ENCODE results near the gene HSD3B2. TPM values are rescaled to one million over a fixed set of nuclear protein-coding genes. Genes with fewer than 3 reads are reported as not detected.

HSD3B2 gene
- total and polyA plus RNA-seq, 2 experiments from 2014 or later, result 3.4 to 4.6 TPM

DNA sequence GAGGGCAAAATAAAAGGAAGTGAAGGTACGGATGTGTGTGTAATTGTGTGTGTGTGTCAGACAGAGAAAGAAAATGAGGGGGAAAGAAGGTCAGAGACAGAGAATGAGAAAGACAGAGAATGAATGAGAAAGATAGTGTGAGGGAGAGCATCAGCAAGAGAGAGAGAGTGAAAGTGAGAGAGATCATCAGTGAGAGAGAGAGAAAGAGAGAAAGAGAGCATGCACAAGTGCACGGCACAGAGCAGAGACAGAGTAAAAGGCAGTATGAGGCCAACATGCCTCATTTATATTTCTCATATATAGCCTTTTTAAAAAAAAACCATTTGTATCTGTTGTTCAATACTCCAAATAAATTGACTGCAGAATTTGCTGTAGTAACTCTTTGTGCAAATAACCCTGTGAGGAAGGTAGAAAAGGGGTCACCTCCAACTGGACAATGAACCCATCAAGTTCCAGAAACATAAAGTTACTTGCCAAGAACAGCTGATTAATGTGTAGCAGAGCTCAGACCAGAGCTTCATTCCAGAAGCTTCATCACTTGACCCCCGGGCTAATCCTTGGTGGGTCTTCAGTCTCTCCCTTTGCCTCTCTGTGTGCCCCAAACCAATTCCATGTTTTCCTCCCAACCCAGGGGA, 1.2 kb downstream of the HSD3B2 start:
- Histone ChIP-seq H4K20me1 (ENCODE audit: insufficient read depth, poor library complexity, severe bottlenecking) (no peaks in the 10 kb centered on the region), H3K9me2 (replicated peaks; ENCODE audit: insufficient read depth) (no peaks in the 10 kb centered on the region), H3K4me1 (ENCODE audit: insufficient read depth) (no peaks in the 10 kb centered on the region), H2AFZ (no peak overlapping the region), H3K9me3 (ENCODE audit: low read depth) (no peaks in the 10 kb centered on the region), H3K27ac (no peak overlapping the region), H3K4me2 (no peak overlapping the region), H3K4me3 (no peak overlapping the region), H3K79me2 (no peaks in the 10 kb centered on the region), H3K36me3 (replicated peaks; ENCODE audit: insufficient read depth, low read depth) (no peaks in the 10 kb centered on the region), H3K27me3 (no peaks in the 10 kb centered on the region)
- no peak for DNase-seq (ENCODE audit: low spot score)
- no peak for TF ChIP-seq EZH2 (IDR thresholded peaks at IDR 0.05; ENCODE audit: borderline replicate concordance)
- TF ChIP-seq, protein P1, sequence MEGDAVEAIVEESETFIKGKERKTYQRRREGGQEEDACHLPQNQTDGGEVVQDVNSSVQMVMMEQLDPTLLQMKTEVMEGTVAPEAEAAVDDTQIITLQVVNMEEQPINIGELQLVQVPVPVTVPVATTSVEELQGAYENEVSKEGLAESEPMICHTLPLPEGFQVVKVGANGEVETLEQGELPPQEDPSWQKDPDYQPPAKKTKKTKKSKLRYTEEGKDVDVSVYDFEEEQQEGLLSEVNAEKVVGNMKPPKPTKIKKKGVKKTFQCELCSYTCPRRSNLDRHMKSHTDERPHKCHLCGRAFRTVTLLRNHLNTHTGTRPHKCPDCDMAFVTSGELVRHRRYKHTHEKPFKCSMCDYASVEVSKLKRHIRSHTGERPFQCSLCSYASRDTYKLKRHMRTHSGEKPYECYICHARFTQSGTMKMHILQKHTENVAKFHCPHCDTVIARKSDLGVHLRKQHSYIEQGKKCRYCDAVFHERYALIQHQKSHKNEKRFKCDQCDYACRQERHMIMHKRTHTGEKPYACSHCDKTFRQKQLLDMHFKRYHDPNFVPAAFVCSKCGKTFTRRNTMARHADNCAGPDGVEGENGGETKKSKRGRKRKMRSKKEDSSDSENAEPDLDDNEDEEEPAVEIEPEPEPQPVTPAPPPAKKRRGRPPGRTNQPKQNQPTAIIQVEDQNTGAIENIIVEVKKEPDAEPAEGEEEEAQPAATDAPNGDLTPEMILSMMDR (IDR thresholded peaks at IDR 0.05; ENCODE audit: poor library complexity), result no peak
- TF ChIP-seq EZH2phosphoT487 (IDR thresholded peaks at IDR 0.05; ENCODE audit: low read depth, severe bottlenecking, unreplicated experiment), result no peak
- WGBS (ENCODE audit: low lambda C conversion rate, missing lambda C conversion rate), result 86% methylated on average over 3 of the region's 3 CpGs

DNA sequence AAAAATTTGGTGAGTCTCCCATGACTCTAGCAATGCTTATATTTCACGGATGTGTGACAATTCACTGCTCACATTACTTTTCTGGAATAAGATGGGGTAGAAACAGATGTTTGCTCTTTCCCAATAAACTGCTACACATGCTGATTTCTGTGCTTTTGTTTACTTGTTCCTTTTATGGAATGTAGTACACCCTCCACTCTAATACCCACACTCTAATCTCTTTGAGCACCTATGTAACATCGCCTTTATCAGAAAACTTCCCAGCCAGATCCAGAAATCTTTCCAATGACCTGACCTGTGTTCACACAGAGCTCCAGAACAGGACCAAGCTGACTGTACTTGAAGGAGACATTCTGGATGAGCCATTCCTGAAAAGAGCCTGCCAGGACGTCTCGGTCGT, 4.2 kb downstream of the HSD3B2 start:
- Histone ChIP-seq H3K4me2 (no peak overlapping the region), H3K79me2 (no peaks in the 10 kb centered on the region), H3K9me3 (ENCODE audit: low read depth) (no peaks in the 10 kb centered on the region), H3K36me3 (replicated peaks; ENCODE audit: insufficient read depth, low read depth) (no peaks in the 10 kb centered on the region), H3K4me1 (ENCODE audit: insufficient read depth) (no peaks in the 10 kb centered on the region), H3K4me3 (no peak overlapping the region), H3K27me3 (no peaks in the 10 kb centered on the region), H2AFZ (no peak overlapping the region), H3K27ac (no peak overlapping the region), H3K9me2 (replicated peaks; ENCODE audit: insufficient read depth) (no peaks in the 10 kb centered on the region), H4K20me1 (ENCODE audit: insufficient read depth, poor library complexity, severe bottlenecking) (no peaks in the 10 kb centered on the region)
- DNase-seq (ENCODE audit: low spot score), result no peak
- TF ChIP-seq EZH2 (IDR thresholded peaks at IDR 0.05; ENCODE audit: borderline replicate concordance) (no peak), EZH2phosphoT487 (IDR thresholded peaks at IDR 0.05; ENCODE audit: low read depth, severe bottlenecking, unreplicated experiment) (no peak)
- TF ChIP-seq, protein P1 (IDR thresholded peaks at IDR 0.05; ENCODE audit: poor library complexity), result no peak
- 90% methylated on average over 5 of the region's 5 CpGs for WGBS (ENCODE audit: low lambda C conversion rate, missing lambda C conversion rate)

DNA sequence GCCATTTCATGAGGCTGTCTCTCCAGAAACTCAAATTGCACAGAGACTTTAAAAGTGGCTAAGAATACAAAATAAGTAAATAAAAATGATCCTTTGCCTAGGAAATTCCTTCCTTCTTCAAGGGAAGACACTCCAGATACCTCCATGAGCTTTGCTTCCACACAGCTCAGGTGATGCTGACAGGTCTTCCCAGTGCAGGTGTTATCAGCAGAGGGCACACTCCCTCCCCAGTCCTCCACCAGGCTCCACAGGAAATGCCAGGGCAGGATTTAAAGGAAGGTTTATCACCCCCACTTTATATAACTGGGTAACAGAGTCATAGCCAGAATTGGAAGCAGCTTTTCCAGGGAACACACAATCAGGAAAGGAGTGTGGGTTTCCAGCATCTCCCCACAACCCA, 5.7 kb downstream of the HSD3B2 start:
- TF ChIP-seq EZH2phosphoT487 (IDR thresholded peaks at IDR 0.05; ENCODE audit: low read depth, severe bottlenecking, unreplicated experiment) (no peak), EZH2 (IDR thresholded peaks at IDR 0.05; ENCODE audit: borderline replicate concordance) (no peak)
- TF ChIP-seq, protein P1 (IDR thresholded peaks at IDR 0.05; ENCODE audit: poor library complexity), result no peak
- DNase-seq (ENCODE audit: low spot score), result no peak

DNA sequence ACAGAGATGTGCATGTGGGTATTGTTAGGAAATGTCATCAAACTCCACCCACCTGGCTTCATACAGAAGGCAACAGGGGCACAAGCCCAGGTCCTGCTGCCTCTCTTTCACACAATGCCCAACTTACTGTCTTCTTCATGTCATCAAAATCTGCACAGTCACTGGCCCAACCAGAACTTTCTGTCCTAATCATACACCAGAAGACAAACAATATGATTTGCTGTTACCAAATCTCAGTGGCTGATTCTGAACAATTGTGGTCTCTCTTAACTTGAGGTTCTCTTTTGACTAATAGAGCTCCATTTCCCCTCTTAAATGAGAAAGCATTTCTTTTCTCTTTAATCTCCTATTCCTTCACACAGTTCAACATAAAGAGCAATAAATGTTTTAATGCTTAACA, 7.7 kb downstream of the HSD3B2 start:
- H3K36me3 ChIP-seq (replicated peaks; ENCODE audit: insufficient read depth, low read depth), result no peaks in the 10 kb centered on the region
- no peaks in the 10 kb centered on the region for H4K20me1 ChIP-seq (ENCODE audit: insufficient read depth, poor library complexity, severe bottlenecking)
- TF ChIP-seq EZH2 (IDR thresholded peaks at IDR 0.05; ENCODE audit: borderline replicate concordance), result no peak
- TF ChIP-seq, protein P1 (IDR thresholded peaks at IDR 0.05; ENCODE audit: poor library complexity), result no peak
- TF ChIP-seq EZH2phosphoT487 (IDR thresholded peaks at IDR 0.05; ENCODE audit: low read depth, severe bottlenecking, unreplicated experiment), result no peak
- no peak overlapping the region for H3K4me2 ChIP-seq
- H3K9me3 ChIP-seq (ENCODE audit: low read depth), result no peaks in the 10 kb centered on the region
- H2AFZ ChIP-seq, result no peak overlapping the region
- DNase-seq (ENCODE audit: low spot score), result no peak
- no peaks in the 10 kb centered on the region for H3K27me3 ChIP-seq
- H3K79me2 ChIP-seq, result no peaks in the 10 kb centered on the region
- H3K4me3 ChIP-seq, result no peak overlapping the region
- H3K27ac ChIP-seq, result no peak overlapping the region
- no peaks in the 10 kb centered on the region for H3K4me1 ChIP-seq (ENCODE audit: insufficient read depth)
- H3K9me2 ChIP-seq (replicated peaks; ENCODE audit: insufficient read depth), result no peaks in the 10 kb centered on the region

More for the DNA sequence above, 5.7 kb downstream of the HSD3B2 start:
- H3K4me1 ChIP-seq (ENCODE audit: insufficient read depth), result no peaks in the 10 kb centered on the region
- no peaks in the 10 kb centered on the region for H3K9me3 ChIP-seq (ENCODE audit: low read depth)
- H3K4me2 ChIP-seq, result no peak overlapping the region
- H3K27ac ChIP-seq, result no peak overlapping the region
- H2AFZ ChIP-seq, result no peak overlapping the region
- H3K9me2 ChIP-seq (replicated peaks; ENCODE audit: insufficient read depth), result no peaks in the 10 kb centered on the region
- H3K79me2 ChIP-seq, result no peaks in the 10 kb centered on the region
- no peaks in the 10 kb centered on the region for H3K36me3 ChIP-seq (replicated peaks; ENCODE audit: insufficient read depth, low read depth)
- H3K4me3 ChIP-seq, result no peak overlapping the region
- H4K20me1 ChIP-seq (ENCODE audit: insufficient read depth, poor library complexity, severe bottlenecking), result no peaks in the 10 kb centered on the region
- no peaks in the 10 kb centered on the region for H3K27me3 ChIP-seq

Data from hepatocyte (in vitro differentiated cells).